Endothelial cell (in vitro differentiated cells): ENCODE measurements around the gene MAD1L1. TPM values are rescaled to one million over a fixed set of nuclear protein-coding genes. Genes with fewer than 3 reads are reported as not detected.

ENCODE experiments used
- DNase-seq: peaks from one replicate; pipeline ENCODE4 v3.0.0; 2021; ENCODE audit warnings: low spot score
- H3K27ac Mint-ChIP-seq: one replicate; pipeline ENCODE4 v1.8.0; 2021; ENCODE audit warnings: mixed read lengths, inconsistent platforms; ENCODE audit not compliant: unreplicated experiment
- H3K27me3 Mint-ChIP-seq: one replicate; pipeline ENCODE4 v1.8.0; 2021; ENCODE audit warnings: mild to moderate bottlenecking, moderate library complexity, mixed read lengths, inconsistent platforms; ENCODE audit not compliant: unreplicated experiment
- H3K36me3 Mint-ChIP-seq: one replicate; pipeline ENCODE4 v1.8.0; 2021; ENCODE audit warnings: mild to moderate bottlenecking, low read depth, mixed read lengths, inconsistent platforms; ENCODE audit not compliant: unreplicated experiment
- H3K4me1 Mint-ChIP-seq: one replicate; pipeline ENCODE4 v1.8.0; 2021; ENCODE audit warnings: mild to moderate bottlenecking, mixed read lengths, inconsistent platforms; ENCODE audit not compliant: unreplicated experiment
- H3K4me3 Mint-ChIP-seq: one replicate; pipeline ENCODE4 v1.8.0; 2021; ENCODE audit warnings: mild to moderate bottlenecking, mixed read lengths, inconsistent platforms; ENCODE audit not compliant: unreplicated experiment
- H3K9me3 Mint-ChIP-seq: one replicate; pipeline ENCODE4 v1.8.0; 2021; ENCODE audit warnings: mixed read lengths, inconsistent platforms; ENCODE audit not compliant: unreplicated experiment
- total RNA-seq: library from RNA; stranded (reverse); fragmentation: NEBNext Ultra II Directional; extraction: Animal tissue kit (Norgen Biotek cat#: 25700); gene quantifications from one replicate; pipeline ENCODE4 v1.2.1, GENCODE V29; 2021; ENCODE audit not compliant: unreplicated experiment
- TF ChIP-seq, protein P1 (sequence below): fragments of 200-600 bp; sonication (generic); IDR thresholded peaks from one replicate; pipeline ENCODE4 v1.5.0; 2021; ENCODE audit warnings: antibody characterized with exemption; ENCODE audit not compliant: unreplicated experiment

MAD1L1 gene
- total RNA-seq, 1 donor from 2014 or later: 43.3 TPM

DNA sequence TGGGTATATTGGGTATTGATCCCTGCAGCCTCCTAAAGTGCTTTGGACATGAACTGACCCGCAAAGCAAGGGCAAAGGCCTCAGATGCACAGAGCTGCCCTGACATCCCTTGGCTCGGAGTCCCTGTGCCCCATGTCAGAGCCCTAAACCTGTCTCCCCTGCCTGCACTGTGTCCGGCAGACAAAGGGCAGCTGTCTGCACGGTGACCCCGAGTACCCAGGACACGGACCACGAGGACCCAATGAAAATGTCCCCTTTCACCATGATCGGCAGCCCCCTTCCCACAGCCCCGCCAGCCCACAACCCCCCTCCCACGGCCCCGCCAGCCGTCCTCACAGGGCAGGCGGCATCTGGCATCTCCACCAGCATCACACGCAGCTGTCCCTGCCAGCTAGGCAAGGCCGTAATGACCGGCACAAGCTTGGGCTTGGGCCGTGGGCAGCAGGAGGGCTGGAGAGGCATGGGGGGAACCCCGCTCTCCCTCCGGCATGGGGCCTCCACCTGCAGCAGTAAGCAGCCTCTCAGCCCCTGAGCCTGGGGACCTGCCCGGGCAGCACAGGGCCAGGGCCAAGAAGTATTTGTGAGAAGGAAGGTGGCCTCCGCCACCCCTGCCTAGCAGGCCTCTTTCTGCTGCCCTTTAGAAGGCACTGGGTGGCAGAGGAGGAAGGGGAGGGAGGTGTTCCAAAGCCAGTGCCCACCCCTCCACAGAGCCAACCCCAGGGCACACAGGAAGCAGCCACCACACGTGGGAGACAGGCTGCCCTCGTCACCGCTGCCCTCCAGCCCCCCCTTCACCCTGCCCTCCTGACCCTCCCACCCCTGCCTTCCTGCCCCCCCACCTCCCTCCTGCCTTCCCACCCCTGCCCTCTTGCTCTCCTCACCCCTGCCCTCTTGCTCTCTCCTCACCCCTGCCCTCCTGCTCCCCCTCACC is 19.4 kb upstream of the MAD1L1 start:
- DNase-seq: no peak
- peaks cover 7% of the 10 kb centered on the region for H3K36me3 Mint-ChIP-seq
- no peaks in the 10 kb centered on the region for H3K9me3 Mint-ChIP-seq
- H3K4me1 Mint-ChIP-seq: peaks cover 9% of the 10 kb centered on the region
- no peak overlapping the region for H3K4me3 Mint-ChIP-seq
- TF ChIP-seq, protein P1, sequence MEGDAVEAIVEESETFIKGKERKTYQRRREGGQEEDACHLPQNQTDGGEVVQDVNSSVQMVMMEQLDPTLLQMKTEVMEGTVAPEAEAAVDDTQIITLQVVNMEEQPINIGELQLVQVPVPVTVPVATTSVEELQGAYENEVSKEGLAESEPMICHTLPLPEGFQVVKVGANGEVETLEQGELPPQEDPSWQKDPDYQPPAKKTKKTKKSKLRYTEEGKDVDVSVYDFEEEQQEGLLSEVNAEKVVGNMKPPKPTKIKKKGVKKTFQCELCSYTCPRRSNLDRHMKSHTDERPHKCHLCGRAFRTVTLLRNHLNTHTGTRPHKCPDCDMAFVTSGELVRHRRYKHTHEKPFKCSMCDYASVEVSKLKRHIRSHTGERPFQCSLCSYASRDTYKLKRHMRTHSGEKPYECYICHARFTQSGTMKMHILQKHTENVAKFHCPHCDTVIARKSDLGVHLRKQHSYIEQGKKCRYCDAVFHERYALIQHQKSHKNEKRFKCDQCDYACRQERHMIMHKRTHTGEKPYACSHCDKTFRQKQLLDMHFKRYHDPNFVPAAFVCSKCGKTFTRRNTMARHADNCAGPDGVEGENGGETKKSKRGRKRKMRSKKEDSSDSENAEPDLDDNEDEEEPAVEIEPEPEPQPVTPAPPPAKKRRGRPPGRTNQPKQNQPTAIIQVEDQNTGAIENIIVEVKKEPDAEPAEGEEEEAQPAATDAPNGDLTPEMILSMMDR: no peak
- H3K27ac Mint-ChIP-seq: no peak overlapping the region
- peaks cover 8% of the 10 kb centered on the region for H3K27me3 Mint-ChIP-seq

DNA sequence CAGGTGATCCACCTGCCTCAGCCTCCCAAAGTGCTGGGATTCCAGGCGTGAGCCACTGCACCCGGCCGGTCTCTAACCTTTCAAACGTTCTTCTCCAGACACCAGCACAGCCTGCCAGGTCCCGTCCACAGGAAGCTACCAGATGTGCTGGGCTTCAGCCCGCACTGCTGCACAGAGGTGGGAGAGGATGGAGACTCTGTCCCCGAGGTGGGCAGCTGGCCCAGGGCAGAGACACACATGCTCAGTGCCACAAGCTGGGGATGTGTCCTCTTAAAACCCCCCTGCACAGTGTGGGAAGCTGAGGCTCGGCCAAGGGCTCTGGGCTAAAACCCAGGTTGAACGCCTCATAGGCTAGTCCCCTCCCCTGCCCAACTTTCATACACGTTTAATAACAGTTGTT is 18.6 kb upstream of the MAD1L1 start:
- Mint-ChIP-seq H3K27ac (no peak overlapping the region), H3K4me3 (no peak overlapping the region), H3K27me3 (peaks cover 8% of the 10 kb centered on the region), H3K4me1 (peaks cover 14% of the 10 kb centered on the region), H3K36me3 (peaks cover 7% of the 10 kb centered on the region), H3K9me3 (no peaks in the 10 kb centered on the region)
- TF ChIP-seq, protein P1: no peak
- no peak for DNase-seq

DNA sequence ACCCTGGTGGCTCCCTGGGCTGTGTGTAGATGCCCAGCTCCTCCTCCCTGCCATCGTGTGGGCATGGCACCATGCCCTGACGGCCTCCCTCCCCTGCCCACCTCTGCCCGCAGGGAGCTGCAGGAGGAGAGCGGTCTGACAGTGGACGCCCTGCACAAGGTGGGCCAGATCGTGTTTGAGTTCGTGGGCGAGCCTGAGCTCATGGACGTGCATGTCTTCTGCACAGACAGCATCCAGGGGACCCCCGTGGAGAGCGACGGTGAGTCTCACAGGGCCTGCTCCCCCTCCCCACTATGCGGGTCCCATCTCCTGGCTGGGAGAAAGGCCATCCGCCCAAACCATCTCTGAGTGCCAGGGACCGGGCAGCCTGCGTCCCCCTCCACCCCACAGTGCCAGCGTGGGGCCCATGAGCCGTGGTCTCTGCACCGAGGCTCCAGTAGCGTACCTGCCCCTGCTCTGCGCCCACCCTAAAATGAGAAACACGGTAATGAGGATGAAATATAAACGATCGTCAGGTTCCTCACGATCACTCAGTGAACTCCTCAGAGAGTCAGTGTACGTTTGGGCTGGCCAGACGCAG is 17.1 kb upstream of the MAD1L1 start:
- TF ChIP-seq, protein P1: no peak
- Mint-ChIP-seq H3K9me3 (no peaks in the 10 kb centered on the region), H3K27me3 (peaks cover 7% of the 10 kb centered on the region), H3K4me3 (no peak overlapping the region), H3K4me1 (peaks cover 22% of the 10 kb centered on the region), H3K36me3 (peaks cover 3% of the 10 kb centered on the region), H3K27ac (no peak overlapping the region)
- no peak for DNase-seq

DNA sequence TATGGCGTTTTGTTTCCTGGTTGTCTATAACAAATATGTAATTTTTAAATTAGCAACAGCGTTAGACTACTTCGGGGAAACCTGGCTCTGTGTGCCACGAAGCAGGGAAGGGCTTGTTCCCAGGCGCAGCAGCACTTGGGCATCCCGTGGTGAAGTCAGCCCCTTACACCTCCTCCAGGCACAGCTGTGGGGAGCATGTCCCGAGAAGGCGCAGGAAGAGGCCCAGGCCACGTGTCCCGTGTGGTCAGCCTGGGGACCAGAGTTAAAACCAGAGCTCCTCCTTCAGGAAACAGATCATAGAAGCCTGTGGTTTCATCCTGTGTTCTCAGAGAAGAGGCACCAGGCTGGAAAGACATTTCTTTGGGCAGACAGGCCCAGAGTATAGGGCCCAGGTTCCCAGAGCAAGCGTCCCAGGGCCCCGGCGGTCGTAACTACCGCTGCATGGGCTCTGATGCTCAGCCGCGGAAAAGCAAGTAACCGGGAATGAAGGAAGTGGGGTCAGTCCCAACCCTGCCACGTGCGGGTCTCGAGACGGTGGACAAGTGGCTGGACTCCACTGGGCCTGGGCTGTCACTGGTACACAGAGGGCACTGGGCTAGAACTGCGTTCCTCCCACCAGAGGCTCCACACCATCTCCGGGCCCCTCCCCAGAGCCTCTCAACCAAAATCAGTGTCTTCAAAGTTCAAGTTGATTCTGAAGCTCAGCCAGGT is 16.4 kb upstream of the MAD1L1 start:
- Mint-ChIP-seq H3K4me3 (no peak overlapping the region), H3K36me3 (peaks cover 3% of the 10 kb centered on the region), H3K27ac (peak overlapping the region; percentile 18), H3K4me1 (peaks cover 22% of the 10 kb centered on the region), H3K27me3 (peaks cover 7% of the 10 kb centered on the region), H3K9me3 (no peaks in the 10 kb centered on the region)
- DNase-seq: no peak
- TF ChIP-seq, protein P1: no peak
